Right lobe of liver (tissue), 4 donors: ENCODE data around the gene FADS3.

Source experiments
- CTCF ChIP-seq, 4 donors: fragments of 200-600 bp in 3 of 4; fragments of 450-650 bp in 1 of 4; IDR thresholded peaks; one replicate each; pipeline versions ENCODE4 v1.5.1 to v1.8.0; 2016 to 2022; ENCODE audit warnings: antibody characterized with exemption in 4 of 4, mild to moderate bottlenecking in 2 of 4
- POLR2A ChIP-seq: fragments of 450-650 bp; IDR thresholded peaks from one replicate; pipeline ENCODE4 v1.6.1; 2017; ENCODE audit warnings: antibody characterized with exemption, mild to moderate bottlenecking
- donor health status: DM: no; HTN: no; CAD: no.
- donor health status: DM: no; HTN: no; CAD: no.
- donor health status: DM: no; HTN: yes; CAD: no.

DNA sequence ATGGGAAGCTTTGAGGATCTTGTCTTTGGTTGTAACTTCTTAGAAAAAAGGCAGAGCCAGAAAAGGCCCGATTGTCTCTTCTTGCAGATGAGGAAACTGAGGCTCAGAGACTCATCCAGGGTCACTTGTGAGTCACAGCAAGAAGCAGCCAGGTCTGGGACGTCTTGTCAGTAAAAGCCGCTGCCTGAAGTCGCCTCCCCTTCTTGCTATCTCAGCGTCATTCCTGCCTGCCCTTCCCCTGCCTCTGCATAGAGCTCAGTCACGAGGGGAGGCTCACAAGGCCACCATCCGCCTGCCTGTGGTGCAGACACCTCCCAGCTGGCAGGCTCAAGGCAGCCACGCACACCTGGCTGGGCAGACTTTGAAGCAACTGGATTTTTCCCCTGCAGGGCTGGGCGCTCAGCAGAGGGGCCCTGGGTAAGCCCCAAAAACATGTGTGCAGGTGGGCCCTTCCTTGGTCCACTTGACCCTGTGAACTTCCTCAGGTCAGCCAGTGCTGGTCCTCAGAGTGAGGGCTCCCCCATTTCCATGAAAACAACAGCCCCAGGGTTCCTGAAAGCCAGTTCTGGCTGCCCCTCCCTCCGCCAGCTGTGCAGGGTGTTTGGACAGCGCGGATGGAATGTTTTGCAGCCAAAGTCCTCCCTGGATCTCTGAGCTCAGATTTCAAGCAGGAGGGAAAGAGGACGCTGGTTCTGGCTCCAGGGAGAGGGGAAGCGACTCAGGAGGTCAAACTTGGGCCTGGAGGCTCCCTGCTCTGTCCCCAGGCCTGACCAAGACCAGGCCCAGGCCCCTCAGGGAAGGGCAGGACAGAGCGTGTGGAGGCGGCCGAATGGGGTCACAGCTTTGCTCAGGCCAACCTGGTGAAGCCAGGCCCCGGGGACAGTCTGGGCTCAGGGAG lies 32.1 kb upstream of the FADS3 start:
- TF ChIP-seq POLR2A (no peak), CTCF (IDR thresholded peaks at IDR 0.05) (no peak)
